ENCODE data around the gene ZNF331. TPM values are rescaled to one million over a fixed set of nuclear protein-coding genes. Genes with fewer than 3 reads are reported as not detected.

Gene ZNF331
- total RNA-seq, 1 donor from 2014 or later: 22.6 TPM

DNA sequence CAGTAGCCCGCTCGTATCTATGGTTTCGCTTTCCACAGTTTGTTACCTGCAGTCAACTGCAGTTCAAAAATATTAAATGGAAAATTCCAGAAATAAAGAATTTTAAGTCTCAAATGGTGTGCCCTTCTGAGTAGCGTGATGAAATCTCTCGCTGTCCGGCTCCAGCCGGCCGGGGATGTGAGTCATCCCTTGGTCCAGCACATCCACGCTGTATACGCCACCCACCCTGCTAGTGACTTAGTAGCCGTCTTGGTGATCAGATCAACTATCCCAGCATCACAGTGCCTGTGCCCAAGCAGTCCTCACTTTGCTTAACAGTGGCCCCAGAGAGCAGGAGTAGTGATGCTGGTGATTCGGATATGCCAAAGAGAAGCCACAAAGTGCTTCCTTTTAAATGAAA lies 40.0 kb downstream of the ZNF331 start:
- no peak for DNase-seq

DNA sequence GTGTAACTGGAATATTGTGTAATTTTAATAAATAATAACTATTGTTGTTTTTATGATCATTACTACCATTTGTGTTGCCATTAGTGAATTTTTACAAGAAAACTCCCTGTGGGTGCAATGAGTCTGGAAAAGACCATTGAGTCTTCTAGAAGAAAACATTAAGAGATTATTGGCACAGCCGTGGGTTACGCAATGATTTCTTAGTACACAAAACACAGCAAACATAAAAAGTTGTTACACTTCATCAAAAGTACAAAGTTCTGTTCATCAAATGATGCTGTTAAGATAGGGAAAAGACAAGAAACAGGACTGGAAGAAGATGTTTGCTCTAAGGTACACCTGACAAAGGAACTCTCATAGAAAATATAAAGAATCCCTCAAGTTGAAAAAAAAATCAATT lies 41.6 kb downstream of the ZNF331 start:
- DNase-seq: no peak

DNA sequence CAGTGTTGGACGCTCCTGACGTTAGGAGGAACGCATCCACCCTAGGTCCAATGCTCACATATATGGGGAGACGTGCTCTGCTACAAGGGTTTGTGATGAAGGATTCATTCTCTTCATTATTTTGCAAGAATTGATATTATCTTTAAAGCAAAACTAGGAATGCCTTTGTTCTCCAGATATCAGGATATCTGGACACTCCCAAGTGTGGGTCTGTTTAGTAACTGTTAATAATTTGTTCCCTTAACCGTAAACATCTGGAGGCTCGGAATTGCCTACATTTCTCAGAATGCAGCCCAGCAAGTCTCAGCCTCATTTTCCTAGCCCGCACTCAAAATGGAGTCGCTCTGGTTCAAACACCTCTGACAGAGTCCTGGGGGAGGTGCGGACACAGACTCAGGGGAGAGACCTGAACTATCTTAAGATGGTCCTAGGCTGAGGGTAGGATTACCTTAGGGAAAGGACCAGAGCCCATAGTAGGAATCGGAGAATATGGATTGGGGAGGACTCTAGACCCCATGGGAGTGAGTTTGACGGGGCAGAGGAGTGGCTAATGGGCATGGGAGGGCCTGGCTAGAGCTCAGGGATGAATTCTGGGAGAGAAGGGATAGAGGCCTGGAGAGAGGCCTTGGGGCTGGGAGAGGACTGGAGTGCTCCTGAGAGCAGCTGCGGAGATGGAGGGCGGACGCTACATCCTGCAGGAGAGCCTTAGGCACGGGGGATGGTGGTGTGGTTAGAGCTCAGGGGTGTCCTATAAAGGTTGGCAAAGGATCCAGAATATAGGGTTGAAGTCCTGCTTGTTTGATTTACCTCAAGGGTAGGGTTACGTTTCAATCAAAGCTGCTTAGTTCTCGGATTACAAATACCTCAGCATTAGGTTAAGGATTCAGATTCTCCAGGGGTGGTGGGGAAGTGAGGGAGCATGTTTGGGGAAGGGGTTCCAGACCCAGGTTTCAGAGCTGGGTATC lies 43.2 kb downstream of the ZNF331 start:
- DNase-seq: no peak

GRCh38 chr19:53581871-53582279 lies 43.9 kb downstream of the ZNF331 start:
- no peak for DNase-seq

DNA sequence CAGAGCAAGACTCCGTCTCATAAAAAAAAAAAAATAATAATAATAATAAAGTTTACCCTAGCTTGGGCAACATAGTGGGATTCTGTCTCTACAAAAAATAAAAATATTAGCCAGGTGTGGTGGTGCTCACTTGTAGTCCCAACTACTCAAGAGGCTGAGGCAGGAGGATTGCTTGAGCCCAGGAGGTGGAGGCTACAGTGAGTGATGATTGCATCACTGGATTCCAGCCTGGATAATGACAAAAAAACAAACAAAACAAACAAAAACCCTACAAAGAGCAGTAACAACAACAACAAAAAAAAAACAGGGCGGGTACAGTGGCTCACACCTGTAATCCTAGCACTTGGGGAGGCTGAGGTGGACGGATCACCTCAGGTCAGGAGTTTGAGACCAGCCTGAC lies 45.2 kb downstream of the ZNF331 start:
- no peak for DNase-seq

DNA sequence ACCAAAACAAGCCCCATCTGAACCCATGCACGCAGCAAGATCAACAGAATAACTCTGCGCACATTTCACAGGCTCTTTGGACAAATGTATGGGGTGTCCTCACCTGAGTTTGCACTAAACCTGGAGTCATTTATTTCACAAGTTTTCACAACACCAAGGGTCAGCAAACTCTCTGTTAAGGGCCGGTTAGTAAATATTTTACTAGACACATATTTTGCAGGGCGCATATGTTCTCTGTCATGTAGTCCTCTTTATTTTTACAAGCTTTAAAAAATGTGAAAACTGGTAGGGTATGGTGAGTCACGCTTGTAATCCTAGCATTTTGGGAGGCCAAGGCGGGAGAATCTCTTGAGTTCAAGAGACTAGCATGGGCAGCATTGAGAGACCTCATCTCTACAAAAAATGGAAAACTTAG lies 48.3 kb downstream of the ZNF331 start:
- DNase-seq: no peak

DNA sequence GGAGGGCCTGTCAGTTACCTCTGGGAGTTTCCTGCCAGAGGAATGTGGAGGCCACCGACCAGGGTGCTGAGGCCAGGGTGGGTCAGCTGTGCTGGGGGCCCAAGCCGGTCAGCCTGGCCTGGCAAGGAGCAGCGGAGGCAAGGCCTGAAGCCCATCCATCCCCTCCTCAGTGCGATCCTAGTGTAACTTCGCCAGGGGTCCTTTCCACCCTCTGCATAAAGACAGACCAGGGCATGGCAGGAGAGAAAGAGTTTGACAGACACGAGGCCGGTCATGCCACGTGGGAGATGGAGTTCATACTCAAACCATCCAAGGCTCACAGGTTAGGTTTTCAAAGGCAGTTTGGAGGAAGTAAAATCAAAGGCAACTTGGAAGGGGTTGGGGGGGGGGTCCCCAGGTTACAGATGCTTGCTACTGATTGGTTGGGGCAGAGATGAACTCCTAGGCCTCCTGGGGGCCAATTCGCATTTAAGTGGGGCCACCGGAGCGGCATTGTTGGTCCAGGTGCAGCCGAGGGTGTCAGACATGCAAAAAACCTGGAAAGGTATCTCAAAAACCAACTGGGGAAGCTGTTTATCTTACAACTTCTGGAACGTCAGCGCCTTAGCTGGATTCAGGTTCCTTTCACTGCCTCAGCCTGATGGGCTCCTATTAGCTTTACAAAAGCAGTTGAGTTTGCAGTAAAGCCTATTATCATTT lies 57.0 kb downstream of the ZNF331 start:
- DNase-seq: no peak

DNA sequence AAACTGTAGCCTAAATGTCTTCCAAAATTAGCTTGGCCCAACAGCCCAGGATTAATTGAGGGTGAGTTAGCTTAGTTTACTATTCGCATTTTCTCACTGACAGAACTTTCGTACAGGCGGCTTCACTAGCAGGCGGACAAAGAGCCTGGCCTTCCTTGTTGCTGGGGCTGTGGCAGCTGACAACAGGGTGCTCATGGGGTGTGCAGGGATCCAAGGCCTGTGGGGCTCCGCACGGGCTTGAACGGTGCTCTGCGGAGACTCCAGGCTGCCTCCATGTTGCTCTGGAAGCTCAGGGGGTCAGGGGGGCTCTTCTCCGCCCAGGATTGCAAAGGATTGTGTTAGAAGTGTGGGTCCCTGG lies 57.5 kb downstream of the ZNF331 start:
- no peak for DNase-seq

GRCh38 chr19:53596056-53596455 lies 58.1 kb downstream of the ZNF331 start:
- DNase-seq: no peak

DNA sequence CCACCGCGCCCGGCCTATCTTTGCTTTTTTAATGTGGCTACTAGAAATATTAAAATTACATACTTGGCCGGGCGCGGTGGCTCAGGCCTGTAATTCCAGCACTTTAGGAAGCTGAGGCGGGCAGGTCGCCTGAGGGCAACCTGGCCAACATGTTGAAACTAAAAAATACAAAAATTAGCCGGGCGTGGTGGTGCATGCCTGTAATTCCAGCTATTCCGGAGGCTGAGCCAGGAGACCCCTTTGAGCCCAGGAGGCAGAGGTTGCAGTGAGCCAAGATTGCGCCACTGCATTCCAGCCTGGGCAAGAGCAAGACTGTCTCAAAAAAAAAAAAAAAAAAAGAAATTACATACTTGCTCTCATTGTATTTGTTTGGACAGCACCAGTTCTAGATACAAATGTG lies 59.1 kb downstream of the ZNF331 start:
- no peak for DNase-seq

- no peak for DNase-seq
Observed at GRCh38 chr19:53598361-53598760, 60.4 kb downstream of the ZNF331 start.

GRCh38 chr19:53600217-53600616 lies 62.3 kb downstream of the ZNF331 start:
- no peak for DNase-seq

DNA sequence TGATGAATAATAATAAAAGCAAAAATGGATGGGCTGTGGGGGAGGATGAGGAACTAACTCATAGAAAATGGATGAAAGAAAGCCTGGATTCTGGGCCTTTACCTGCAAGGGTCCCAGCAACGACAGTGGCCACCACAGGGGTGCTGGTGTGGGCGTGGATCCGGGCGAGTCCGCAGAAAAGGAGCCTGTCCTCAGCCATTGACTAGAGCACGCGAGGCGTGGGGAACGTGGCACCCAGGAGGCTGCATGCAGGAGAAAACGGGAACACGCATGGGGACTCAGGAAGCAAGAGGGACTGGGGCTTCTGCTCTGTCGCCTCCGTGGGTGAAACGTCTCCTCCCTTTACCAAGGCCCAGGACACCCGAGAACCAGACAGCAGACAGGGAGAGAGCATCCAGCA lies 68.1 kb downstream of the ZNF331 start:
- DNase-seq: no peak

- no peak for DNase-seq
Observed at GRCh38 chr19:53608381-53608780, 70.4 kb downstream of the ZNF331 start.

DNA sequence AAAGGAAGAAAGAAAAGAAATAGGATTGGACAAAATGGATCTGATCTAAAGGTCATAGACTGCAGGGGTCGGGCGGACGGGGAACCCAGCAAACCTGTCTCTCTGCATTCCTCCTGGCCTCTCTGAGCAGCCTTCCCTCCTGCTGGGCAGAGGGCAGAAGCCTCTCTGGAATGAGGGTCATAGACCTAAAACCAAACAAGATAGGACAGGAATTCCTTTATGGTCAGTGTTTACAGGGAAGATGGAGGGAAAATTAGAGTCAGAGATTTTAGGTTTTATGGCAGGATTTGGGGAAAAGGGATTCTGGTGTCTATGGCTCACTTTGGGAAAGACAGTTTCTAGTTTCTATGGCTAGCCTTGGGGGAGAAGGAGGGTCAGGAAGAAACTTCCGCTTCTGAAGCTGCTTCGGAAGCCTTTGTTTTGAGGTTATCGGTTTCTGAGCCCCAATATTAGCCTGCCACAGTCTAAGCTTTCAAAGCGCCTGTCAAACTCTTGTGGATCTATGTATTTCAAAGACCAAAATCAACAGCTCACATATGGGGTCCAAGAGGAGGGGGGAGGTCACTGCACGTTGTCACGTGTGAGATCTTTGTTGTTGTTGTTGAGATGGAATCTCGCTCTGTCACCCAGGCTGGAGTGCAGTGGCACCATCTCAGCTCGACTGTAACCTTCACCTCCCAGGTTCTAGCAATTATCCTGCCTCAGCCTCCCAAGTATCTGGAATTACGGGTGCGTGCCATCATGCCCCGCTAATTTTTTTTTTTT lies 75.0 kb downstream of the ZNF331 start:
- no peak for DNase-seq

DNA sequence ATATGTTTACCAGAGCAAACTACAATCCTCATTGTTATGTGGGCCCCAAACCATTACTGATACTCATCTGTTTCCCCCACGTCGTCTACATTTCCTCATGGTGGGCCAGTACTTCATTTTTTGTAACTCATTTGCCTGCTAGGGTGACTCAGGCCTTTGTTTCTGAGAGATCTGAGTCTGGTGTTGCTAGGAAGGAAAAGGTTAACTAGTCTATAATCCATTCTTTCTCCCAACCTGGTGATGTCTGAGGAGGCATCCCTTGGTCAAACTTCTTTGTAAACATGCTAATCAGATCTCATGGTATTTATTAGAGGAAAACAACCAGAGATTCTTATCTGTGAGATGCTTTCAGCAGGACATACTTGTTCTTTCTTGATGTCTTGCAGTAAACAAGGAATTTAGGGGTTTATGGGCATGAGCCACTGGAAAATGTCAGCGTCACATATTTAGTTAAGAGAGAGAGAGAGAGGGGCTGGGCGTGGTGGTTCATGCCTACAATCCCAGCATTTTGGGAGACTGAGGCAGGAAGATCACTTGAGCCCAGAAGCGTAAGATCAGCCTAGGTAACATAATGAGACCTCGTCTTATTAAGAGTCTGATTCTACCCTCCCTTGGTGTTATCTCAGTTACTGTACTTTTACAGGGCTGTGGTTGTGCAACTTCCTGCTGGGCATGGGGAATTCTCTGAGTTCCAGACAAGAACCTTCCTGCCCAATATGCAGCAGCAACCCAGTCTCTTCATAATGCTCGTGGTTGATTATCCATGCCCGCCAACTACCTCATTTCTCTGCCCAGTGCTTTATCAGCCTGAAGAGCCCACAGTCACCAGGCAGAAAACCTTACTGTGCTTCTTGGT lies 84.2 kb downstream of the ZNF331 start:
- DNase-seq: no peak

DNA sequence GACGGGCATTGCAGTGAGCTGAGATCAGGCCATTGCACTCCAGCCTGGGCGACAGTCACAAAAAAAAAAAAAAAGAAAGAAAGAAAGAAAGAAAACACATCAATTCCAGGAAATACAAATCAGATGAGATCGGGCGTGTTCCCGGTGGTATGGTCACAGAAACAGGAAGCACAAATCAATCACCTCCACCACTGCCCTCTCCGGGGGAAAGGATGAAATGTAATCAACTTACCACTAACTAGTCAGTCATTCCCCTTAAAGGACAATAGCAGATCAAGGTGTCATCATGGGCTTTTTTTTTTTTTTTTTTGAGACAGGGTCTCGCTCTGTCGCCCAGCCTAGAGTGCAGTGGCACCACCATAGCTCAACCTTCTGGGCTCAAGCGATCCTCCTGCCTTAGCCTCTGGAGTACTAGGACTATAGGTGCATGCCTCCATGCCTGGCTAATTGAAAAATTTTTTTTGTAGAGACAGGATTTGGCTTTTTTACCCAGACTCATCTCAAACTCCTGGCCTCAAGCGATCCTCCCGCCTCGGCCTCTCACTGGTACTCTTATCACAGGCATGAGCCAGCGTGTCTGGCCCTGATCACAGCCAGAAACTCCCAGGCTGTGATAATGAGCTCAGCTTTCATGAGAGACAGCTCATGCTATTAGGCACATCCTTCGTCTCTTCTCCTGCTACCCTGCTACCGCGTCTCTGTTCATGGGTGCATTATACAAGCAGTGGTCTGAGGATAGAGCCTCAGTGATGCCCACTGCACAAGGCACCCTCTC lies 87.0 kb downstream of the ZNF331 start:
- DNase-seq: no peak

DNA sequence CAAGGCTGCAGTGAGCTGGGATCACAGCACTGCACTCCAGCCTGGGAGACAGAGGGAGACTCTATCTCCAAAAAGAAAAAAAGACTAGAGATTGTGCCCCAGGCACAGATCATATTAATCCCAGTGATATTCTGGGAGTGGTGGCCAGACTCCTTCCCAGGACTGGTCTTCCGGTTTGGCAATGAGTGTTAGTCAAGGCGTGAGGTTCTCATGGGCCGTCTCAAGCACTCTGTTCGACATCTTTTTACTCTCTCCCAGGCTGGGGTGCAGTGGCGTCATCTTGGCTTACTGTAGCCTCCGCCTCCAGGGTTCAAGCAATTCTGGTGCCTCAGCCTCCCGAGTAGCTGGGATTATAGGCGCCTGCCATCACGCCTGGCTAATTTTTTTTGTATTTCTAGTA lies 88.5 kb downstream of the ZNF331 start:
- no peak for DNase-seq

DNA sequence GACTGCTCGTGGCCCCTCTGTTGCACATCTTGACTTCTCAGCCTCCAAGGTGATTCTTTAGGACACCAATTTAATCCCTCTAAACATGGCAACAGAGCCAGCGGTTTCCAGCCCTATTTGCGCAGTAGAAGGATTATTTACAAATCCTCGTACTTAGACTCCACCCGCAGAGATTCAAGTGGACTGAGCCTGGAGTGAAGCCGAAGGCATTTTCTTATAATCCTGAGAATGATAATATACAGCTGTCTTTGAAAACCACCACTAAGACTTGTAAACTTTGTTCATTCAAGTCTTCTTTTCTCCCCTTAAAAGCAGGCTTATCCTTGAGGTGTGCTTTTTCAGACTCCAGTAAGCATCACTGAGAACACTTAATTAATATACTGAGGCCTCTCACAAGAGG lies 89.0 kb downstream of the ZNF331 start:
- no peak for DNase-seq

Data from skin of body (tissue), 2 donors.